NCI-H187 treated with DMSO at 0.1 percent for 48 hours (cell line): ENCODE data around the gene SLC9A1.
"Not testable (repeated sequence)": the region's sequence is repeated elsewhere in the genome, so short reads cannot be mapped to it uniquely, and the experiment has no call there.

Experiments used
- DNase-seq: peaks from one replicate; lab custom pipeline; 2025; lab: John Stamatoyannopoulos, UW

SLC9A1 gene

GRCh38 chr1:27132624-27133023 is 22.3 kb downstream of the SLC9A1 start:
- DNase-seq = no peak

DNA sequence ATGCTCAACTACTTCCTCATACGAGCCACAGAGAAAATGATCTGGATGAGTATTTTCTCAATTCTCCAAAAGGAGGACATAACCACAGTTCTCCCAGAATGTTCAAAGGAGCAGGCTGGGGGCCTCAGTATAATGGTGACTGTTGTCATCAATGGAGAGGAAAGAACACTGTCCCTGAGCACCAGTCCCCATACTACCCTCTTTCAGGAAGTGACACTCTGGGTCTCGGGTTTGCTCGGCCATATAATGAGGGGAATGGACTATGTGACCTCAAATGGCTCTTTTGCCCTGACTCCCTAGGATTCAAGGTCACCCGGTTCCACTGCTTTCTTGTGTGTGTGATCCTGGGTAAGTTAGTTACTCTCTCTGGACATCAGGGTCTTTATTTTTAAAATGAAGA is 22.8 kb downstream of the SLC9A1 start:
- DNase-seq = no peak

DNA sequence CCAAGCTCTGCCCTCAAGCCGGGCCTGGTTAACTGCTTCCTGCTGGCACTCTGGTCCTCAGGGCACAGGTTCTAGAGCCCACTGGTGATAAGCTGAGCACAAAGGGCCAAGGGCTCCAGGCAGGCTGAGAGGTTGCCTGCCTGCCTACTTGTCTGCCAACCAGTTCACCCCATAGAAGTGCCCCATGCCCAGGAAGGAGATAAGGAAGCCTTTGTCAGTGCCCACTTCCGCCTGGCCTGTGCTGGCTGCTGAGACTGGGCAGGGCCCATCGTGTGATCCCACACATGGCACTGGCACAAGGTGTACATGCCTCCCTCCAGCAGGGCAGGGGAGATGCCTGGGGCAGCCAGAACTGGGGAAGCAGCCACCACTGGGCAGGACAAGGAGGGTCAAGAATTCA is 24.1 kb downstream of the SLC9A1 start:
- DNase-seq = no peak

DNA sequence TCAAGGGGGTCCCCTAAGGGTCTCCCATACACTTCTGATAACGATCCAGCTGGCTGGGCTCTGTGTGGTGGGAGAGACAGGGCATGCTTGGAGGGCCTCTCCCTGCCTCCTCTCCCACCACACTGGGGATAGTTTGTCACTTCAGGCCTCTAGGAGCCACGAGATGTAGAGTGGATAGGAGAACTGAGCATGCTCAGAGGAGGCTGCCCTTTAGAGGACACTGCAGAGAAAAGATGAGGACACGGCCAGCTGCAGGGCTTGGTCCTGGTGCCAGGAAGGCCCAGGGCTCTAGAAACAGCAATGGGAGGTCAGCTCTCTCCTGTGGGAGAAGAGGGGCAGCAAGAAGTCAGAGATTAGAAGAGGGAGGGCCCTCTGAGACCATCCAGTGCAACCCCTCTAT is 25.7 kb downstream of the SLC9A1 start:
- no peak for DNase-seq

- DNase-seq = no peak
Measured at GRCh38 chr1:27127419-27127818, 27.5 kb downstream of the SLC9A1 start.

DNA sequence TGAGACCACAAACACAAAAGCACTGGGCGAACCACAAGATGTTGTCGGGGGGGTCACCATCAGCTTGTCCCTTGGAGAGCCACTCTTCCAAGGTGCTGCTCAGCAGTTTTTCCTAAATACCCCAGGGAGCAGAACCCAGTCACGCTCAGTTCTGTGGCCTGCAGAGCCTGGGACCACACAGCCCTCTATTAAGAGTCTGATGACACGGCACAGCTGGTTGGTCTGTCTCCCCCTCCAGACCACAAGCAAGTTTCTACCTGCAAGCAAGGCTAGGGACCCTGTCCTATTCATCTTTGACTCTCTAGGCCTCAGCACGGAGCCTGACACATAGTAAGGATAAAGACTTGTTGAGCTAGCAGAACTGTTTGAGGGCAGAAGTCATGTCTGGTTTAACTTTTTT is 28.5 kb downstream of the SLC9A1 start:
- no peak for DNase-seq

DNA sequence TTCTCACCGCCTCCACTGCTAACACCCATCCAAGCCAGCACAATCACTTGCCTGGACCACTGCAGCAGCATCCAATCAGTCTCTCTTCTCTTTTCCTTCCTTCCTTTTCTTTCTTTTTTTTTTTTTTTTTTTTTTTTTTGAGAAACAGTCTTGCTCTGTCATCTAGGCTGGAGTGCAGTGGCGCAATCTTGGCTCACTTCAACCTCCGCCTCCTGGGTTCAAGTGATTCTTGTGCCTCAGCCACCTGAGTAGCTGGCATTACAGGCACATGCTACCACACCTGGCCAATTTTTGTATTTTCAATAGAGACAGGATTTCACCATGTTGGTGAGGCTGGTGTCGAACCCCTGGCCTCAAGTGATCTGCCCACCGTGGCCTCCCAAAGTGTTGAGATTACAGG is 29.8 kb downstream of the SLC9A1 start:
- not testable (repeated sequence) for DNase-seq

DNA sequence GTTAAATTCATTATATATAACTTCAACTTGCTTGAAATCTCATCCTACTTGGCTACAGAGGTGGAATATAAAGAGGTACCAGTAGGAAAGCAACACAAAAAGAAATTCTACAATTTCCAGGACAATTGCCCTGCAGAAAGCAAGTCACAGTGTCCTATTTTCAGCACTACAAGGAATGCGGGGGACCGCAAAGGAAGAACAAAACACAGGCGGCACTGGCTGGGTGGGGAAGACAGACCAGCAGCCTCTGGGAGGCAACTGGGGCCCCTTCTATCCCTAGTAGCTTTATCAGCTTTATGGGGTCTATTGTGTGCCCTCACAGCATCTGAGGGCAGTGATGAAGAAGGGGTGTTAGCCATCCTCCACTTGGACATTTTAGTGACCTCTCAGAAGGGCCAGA is 30.5 kb downstream of the SLC9A1 start:
- DNase-seq = no peak

- DNase-seq = no peak
Measured at GRCh38 chr1:27122652-27123051, 32.3 kb downstream of the SLC9A1 start.

GRCh38 chr1:27120854-27121253 is 34.1 kb downstream of the SLC9A1 start:
- no peak for DNase-seq

- DNase-seq = no peak
Measured at GRCh38 chr1:27118440-27118689, 36.6 kb downstream of the SLC9A1 start.

DNA sequence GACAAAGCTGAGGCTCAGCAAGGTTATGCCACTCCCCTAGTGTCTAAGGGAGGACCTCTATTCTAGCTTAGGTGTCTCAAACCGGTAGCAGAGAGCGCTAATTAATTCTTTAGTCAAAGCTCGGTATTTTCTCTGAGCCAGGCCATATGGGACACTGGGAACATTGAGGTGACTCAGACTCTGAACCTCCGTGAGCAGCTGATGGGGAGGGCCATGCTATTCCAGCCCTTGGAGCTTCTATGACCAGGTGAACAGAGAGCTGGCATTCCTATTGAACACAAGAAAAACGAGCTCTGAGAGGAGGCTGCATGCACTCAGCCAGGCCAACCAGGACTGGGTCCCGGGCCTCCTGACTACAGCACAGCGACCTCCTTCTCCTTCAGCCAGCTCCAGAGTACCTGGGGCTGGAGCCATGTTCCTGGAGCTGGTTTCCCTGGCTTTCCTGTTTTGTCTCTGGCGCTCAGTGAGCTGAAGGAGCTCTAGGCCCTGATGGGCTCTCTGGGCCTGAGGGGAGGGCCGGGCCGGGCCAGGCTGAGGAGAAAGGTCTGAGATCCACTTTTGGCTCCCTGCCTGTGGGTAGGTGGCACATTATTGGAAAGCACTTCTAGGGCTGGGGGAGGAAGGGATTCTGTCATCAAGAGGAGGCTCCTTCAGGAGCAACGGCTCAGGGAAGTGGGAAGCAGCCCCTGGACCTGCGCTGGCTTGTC is 37.0 kb downstream of the SLC9A1 start:
- no peak for DNase-seq

DNA sequence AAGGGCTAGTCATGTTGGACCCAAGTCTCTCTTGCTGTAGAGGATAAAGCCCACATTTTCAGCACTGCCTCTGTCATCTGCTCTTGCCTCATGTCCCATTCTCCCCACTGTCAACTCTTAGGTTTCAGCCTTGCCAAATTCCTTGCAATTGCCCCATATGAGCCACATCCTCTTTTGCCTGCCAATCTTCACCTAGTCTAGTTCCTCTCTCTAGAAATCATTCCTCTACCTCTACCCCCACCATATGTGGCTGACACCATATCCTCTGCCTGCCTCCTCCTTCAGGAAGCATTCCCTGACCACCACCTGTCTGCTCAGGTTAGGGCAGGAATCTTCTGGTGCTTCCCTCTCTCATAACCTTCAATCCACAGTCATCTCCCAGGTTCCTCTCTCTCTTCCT is 38.2 kb downstream of the SLC9A1 start:
- no peak for DNase-seq

DNA sequence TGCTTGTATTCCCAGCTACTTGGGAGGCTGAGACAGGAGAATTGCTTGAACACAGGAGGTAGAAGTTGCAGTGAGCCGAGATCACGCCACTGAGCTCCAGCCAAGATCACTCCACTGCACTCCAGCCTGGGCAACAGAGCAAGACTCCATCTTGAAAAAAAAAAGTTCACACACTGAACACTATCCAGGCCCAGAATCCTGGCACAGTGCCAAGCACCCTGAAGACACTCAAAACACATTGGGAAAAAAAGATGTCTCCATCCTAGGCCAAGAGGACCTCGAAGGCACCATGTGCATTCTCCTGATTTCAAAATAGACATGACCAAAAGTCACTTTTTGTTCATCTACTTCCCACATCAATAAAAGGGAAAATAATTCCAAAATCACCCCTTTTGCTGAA is 38.7 kb downstream of the SLC9A1 start:
- no peak for DNase-seq

DNA sequence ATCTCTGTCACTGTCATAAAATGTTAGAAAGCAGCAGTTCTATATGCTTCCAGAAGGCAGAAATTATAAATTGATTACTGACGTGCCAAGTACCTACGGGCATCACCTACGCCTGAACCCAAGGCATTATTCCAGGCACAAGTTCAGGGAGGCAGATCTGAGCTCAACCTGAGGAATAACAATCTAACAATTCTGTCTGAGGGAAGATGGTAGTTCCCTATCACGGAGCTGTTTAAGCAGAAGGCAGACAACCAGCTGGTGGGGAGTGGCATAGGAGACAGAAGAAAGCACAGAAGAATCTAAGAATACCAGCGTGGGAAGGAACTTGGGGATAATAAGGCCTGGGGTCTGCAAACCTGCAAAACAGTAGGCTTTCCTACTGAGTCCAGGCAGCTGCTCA is 40.4 kb downstream of the SLC9A1 start:
- no peak for DNase-seq

GRCh38 chr1:27113861-27114260 is 41.1 kb downstream of the SLC9A1 start:
- DNase-seq = no peak

DNA sequence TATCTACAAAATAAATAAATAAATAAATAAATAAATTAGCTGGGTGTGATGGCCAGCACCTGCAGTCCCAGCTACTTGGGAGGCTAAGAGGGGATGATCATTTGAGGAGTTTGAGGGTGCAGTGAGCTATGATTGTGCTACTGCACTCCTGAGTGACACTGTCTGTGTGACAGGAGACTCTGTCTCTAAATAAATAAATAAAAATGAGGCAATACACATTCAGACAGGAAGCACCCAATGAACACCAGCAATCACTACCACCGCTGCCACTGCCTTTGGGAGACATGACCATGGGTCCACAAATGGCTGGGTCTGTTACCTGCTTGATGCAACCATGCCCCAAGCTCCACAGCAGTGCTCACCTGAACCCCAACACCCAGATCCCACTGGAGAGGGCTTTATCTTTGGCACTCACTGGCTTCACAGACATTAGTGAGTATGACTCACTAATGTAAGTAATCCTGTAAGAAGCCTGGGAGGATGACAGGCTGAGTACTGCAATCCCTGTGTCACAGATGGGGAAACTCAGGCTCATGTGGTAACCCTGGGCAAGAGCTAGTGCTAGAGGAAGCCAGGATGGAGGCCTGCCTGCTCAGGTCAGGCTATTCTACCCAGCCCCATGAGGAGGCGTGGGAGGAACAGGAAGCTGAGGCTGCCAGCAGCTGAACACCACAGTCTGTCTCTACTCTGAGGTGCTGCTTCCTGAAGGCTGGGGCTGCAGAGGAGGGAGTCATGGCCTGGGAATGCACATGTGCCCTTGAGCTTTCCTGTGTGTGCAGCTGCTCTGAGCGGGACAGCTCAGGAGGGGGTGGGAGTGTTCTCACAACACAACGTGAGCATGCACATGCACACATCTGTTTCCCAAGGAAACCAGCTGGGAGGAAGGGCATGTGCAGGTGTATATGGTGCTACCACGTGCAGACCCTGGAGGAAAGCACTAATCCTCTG is 43.0 kb downstream of the SLC9A1 start:
- DNase-seq = no peak

- no peak for DNase-seq
Measured at GRCh38 chr1:27109103-27109822, 45.7 kb downstream of the SLC9A1 start.

- no peak for DNase-seq
Measured at GRCh38 chr1:27108588-27108987, 46.3 kb downstream of the SLC9A1 start.

DNA sequence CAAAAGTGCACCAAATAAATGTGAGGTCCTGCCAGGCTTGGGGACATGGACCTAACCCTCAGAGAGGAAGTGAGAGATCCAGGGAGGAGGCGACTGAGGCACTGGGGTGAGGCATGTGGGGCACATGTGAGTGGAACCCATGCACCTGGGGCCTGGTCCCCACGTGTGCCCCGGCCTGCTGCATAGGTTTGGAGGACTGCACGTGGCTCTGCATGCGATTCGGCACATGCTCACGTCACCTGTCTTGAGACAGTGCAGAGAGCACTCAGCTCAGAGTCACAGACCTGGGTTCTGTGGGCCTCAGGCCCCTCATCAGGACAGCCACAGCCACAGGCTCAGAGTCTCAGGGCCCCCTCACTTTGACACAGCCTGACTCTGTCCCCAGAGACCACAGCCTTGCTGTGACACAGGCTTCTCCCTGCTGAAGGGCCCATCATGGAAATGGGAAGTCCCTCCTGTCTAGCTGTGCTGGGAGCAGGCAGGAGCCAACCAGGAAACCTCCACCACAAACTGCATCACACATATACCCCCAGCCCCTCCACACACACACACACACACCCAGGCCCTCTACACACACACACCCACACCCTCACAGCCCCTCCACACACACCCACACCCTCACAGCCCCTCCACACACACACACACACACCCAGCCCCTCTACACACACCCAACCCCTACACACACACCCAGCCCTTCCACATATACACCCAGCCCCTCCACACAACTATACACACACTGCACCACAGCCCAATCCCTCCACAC is 48.2 kb downstream of the SLC9A1 start:
- DNase-seq = no peak

DNA sequence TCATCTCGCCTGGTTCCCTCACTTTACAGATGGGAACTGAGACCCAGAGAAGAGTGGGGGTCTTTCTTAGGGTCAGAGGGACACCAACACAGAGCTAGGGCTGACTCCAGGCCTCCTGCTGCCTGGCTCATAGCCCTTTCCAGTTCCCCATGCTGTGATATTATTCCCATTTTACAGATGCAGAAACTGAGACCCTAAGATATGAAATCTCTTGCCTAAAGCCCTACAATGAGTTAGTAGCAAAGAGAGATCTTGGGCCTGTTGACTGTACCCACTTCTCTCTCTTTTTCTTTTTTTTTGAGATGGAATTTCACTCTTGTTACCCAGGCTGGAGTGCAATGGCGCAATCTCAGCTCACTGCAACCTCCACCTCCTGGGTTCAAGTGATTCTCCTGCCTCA is 49.9 kb downstream of the SLC9A1 start:
- DNase-seq = no peak

GRCh38 chr1:27103498-27103897 is 51.4 kb downstream of the SLC9A1 start:
- DNase-seq = no peak
